GM21825 (cell line): ENCODE data around the gene KRTAP4-11.
"Not testable (repeated sequence)": the region's sequence is repeated elsewhere in the genome, so short reads cannot be mapped to it uniquely, and the experiment has no call there.

Experiments used
- ATAC-seq: cut with Tn5 transposase; IDR thresholded peaks from one replicate; pipeline ENCODE4 v1.9.1; 2021; ENCODE audit warnings: mild to moderate bottlenecking, moderate library complexity; ENCODE audit not compliant: unreplicated experiment

Gene KRTAP4-11

DNA sequence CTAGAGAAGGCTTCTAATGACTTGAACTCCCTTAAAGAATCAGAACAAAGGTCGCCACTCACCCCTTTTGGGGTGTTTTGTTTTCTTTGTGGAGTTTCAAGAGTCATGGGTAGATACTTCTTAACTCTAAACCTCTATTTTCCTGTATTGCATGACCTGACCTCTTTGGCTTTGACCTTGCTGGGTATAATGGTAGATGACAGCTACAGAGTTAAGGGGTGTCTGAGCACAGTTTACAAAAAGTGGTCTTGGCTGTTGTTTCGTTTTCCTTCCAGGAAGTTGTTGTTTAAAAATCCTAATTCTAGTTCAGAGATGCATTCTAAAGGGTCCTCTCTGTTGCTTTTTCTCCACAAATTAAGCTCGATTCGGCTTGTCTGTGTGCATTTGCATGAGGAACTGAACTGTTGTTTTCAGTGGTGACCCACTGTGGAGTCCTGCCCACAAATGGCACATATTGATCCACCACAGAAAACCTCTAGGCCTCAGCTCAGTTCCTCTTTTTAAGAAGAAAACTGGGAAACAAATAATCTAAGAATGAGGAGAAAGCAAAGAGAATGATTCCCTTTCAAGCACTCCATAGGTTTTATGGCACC lies 29.3 kb downstream of the KRTAP4-11 start:
- ATAC-seq: not testable (repeated sequence)

DNA sequence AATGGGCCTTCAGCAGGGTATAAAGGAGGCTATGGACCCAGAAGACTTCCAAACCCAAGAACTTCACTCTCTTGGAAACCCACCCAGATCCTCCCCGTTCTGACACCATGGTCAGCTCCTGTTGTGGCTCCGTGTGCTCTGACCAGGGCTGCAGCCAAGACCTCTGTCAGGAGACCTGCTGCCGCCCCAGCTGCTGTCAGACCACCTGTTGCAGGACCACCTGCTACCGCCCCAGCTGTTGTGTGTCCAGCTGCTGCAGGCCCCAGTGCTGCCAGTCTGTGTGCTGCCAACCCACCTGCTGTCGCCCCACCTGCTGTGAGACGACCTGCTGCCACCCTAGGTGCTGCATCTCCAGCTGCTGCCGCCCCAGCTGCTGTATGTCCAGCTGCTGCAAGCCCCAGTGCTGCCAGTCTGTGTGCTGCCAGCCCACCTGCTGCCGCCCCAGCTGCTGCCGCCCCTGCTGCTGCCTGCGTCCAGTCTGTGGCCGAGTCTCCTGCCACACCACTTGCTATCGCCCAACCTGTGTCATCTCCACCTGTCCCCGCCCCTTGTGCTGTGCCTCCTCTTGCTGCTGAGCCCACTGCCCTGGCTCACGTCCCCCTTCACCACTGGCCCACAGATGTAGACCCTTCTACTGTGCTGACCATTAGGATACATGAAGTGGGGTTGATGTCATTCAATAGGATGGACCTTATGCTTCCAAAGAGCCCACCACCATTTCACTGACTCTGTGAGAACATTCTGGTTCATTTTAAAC lies 33.9 kb downstream of the KRTAP4-11 start, which contains the start of gene KRTAP4-7:
Gene KRTAP4-7 (plus strand): TSS at position 51 of the 757 bp plus-strand sequence. CDS start 57 bp downstream, at position 108.
- not testable (repeated sequence) for ATAC-seq

DNA sequence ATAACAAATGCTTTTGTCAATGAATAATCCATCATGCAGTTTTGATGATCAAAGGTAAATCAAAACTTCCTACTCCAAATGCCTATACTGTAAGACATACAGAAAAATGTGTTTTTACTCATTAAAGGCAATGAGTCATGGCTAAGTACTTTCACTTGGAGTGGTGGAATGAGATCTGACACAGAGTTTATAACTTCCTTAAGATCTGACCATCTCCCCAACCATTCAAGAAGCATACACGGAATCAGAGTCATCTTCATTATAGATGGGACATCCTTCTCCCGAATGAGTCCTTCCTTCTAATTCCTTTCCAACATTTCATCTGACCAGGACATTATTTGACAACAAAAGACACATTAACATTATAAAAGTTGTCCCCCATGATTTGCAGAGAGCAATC lies 34.7 kb downstream of the KRTAP4-11 start:
- ATAC-seq: not testable (repeated sequence)

DNA sequence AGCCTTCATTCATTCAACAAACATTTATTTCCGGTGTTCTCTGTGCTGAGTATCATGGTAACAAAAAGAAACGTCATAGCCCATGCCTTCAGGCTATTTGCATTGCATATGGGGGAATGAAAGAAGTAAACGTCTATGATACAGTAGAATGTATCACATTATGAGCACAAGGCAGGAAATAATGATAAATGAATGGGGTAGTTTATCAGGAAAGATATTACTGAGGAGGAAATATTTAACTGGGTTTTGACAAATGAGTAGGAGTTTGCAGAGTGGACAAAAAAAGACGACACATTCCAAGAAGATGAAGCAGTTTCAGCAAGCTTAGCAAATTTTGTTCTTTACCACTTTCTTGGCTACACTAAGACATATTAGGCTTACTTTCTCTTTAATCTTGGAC lies 35.5 kb downstream of the KRTAP4-11 start:
- ATAC-seq: no peak

DNA sequence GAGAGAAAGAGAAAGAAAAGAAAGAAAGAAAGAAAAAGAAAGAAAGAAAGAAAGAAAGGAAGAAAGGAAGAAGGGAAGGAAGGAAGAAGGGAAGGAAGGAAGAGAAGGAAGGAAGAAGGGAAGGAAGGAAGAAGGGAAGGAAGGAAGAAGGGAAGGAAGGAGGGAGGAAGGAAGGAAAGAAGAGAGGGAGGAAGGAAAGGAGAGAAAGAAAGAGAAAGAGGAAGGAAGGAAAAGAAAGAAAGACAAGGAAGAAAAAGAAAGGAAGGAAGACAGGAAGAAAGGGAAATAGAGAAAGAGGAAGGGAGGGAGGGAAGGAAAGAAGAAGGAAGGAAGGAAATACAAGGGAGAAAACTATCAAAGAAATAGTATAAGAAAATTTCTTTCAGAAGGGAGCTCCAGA lies 41.4 kb downstream of the KRTAP4-11 start:
- no peak for ATAC-seq

DNA sequence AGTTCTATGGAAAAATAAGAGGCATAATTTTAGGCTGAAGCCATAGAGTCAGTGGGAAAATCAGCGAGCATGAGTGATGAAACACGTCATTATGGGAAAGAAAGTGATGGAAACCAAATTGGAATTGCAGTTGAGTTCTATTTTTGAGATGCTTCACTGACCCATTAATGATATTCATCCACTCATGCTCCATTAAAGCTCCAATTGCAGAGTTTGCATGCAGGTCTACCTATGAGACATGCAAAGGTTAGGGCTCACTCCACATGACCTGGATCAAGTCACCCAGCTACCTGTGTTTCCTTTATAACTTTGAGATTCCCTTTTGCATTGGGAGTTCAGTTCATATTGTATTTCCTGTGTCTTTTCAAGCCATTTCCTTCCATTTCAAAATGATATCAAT lies 44.5 kb downstream of the KRTAP4-11 start:
- no peak for ATAC-seq

DNA sequence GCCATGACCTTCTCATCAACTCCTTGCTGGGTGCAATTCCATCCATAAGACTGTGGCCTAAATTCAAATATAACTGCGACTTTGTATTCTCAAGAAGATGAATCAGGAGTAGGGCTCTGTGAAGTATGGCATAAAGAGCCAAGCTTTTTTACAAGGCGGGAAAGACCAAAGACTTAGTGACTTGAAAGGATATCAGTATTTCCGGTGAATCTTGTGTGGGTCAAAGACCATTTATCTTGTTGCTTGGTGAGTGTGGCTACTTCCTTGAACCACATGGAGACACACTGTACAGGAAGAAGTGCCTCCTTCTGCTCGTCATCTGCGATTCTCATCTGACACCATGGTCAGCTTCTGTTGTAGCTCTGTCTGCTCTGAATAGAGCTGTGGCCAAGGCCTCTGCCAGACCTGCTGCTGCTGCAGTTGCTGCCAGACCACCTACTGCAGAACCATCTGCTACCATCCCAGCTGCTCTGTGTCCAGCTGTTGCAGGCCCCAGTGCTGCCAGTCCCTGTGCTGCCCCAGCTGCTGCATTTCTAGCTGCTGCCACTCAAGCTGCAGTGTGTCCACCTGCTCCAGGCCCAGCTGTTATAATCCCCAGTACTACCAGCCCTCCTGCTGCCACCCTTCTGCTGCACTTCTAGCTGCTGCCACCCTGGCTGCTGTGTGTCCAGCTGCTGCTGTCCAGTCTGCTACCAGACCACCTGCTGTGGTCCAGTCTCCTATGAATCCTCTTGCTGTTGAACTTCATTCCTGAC lies 46.4 kb downstream of the KRTAP4-11 start:
- ATAC-seq: no peak

DNA sequence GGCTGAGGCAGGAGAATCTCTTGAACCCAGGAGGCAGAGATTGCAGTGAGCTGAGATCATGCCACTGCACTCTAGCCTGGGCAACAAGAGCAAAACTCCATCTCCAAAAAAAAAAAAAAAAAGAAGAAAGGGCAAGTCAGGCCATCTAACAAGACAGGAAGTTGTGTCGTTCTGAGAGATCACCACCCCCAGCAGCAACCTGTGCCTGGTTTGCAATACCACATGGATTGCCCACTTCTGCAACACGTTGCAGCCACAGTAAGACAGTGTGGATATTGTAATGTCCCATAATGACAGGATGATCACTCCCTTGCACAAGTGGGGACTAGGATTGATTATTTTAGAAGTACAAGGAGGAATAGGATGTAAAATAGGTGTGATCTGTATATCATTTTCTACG lies 49.1 kb downstream of the KRTAP4-11 start:
- ATAC-seq: no peak

DNA sequence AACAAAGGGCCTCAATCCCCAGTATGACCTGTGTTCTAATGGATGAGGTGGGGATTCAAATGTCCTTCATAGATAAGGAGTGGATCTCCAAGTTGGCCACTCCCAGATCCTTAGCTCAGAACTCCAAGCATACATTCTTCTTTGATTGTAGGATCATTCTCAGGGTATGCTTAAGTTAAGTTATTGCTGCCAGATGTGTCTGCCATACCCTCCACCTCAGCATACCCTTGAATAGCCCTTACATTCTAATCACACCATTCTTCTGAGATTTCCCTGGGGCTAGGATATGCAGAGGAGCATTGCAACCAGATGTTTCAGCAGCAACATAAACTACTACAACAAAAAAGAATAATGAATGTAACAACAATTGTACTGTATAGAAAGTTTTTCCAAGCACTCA lies 50.9 kb downstream of the KRTAP4-11 start:
- ATAC-seq: no peak
